Jurkat, Clone E6-1 (cell line): ENCODE results near the gene COL13A1. TPM values are rescaled to one million over a fixed set of nuclear protein-coding genes. Genes with fewer than 3 reads are reported as not detected.

Source experiments
- DNase-seq: peaks from one replicate; pipeline ENCODE4 v3.0.0-alpha.2; 2011; ENCODE audit warnings: low read depth, low spot score
- H3K4me3 ChIP-seq: 2 replicates; pipeline ENCODE4 v1.5.1; 2011; ENCODE audit warnings: mild to moderate bottlenecking, low read length, control low read depth, moderate library complexity
- polyA plus RNA-seq: library from polyadenylated mRNA; unstranded; fragments of >200 nt; gene quantifications from one replicate; pipeline ENCODE4 v1.2.1, GENCODE V29; 2012; ENCODE audit warnings: missing spikeins; ENCODE audit not compliant: insufficient read length, insufficient read depth

Gene COL13A1
- polyA plus RNA-seq: not detected

- no peak within 1 kb of the TSS for H3K4me3 ChIP-seq
- DNase-seq: no peak
Measured at GRCh38 chr10:69801434-69802315, at the start of gene COL13A1. COL13A1 (plus strand) TSS chr10:69801906; CDS start chr10:69802424, 518 bp downstream.

DNA sequence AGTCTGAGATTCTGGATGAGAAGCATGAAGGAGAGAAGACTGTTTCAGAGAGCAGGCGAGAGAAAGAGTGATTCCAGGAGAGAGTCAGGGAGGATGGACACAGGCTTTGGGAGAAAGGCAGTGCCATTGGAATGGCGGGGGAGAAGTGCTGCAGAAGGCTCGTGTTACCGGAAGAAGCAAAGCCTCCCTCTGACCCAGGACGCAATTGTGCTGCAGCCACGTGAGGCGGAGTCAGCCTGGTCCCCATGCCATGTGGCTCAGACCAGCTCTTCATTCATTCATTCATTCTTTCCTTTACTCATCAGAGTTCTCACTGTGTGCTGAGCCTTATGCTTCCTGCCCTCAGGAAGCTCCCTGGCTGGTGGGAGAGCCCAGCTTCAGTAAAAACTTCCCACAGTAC lies 49.2 kb upstream of the COL13A1 start:
- DNase-seq: no peak

GRCh38 chr10:69756279-69756678 lies 45.4 kb upstream of the COL13A1 start:
- no peak overlapping the region for H3K4me3 ChIP-seq
- DNase-seq: no peak

More for the DNA sequence above, 49.2 kb upstream of the COL13A1 start:
- H3K4me3 ChIP-seq: no peak overlapping the region

DNA sequence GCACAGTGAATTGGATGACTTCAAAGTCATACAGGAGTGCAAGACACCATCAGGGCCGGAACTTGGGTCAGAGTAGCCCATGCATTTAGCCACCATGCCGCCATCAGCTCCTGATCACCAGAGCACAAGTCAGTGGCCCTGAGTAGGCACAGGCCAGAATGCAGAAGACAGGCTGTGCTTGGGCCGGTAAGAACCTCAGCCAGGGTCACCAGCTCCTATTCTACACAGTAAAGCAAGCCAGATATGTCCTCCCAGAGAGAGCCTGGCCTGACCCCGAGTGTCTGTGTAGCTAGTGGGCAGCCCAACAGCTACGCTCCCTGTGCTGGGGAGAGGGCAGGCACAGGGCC lies 44.5 kb upstream of the COL13A1 start:
- H3K4me3 ChIP-seq: no peak overlapping the region
- DNase-seq: no peak

DNA sequence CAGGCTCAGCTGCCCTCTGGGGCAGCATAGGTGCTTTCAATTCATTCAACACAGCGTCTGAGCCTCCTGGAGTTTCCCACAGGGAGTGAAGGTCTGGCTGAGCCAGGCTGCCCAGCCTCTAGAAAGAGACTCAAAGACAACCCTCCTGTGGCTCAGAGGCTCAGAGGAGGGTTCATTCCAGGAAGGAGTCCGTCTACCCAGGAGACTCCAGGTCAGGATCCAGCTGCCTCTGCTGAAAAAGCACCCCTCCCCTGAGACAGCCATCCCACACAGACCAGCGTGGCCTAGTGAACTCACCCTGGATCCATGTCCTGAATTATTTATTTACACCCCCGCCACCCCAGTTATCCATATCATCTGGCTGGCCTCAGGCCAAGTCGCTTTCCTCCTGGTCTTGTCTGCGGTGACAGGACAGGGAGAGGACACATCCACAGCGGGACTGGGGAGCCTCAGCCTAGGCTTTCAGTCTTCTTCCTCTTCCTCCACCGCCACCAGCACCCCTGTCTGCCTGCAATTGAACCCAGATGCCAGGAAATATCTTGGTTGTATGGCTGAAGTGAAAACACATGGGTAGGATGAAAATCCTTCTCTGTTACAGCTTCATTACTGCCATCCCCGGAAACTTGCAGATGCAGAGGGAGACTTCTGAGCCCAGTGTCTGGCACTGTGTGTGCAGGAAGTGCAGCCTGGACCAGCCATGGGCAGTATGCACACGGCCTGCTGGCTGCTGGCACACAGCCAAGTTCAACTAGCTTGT lies 44.0 kb upstream of the COL13A1 start:
- no peak overlapping the region for H3K4me3 ChIP-seq
- DNase-seq: no peak

DNA sequence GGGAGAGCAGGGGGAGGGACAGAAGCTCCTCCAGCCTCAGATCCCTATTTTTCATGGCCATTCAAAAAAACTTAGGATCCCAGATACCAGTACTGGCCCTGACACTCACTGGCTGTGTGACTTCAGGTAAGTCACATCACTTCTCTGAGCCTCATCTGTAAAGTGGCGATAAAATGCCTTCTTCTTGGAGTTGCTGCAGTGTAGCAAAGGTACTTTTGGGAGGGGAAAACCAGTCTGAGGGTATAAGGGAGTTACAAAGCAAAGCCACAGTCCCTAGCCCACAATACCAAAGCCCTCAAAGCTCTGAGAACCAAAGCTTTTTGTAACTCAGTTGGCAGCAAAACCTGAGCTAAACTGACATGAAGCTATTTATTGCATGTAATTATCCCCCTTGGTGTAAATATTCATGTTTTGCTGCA lies 43.4 kb upstream of the COL13A1 start:
- no peak overlapping the region for H3K4me3 ChIP-seq

DNA sequence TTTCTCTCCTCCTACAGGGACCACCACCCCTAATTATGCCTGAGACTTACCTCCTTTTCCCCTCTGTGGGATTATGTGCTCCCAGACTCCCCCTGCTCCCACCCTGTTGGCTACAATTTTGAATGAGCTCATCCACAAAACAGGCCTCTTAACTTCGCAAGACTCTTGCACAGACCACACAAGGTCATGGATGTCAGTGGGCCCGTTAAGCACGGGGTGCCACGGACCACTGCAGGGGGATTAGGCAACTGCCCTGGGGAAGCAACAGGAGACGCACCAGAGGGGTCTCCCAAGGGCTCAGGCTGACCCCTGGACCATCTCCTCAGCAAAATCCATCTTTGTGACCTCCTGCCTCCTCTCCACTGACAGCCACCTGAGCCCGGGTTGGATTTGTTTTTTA lies 42.1 kb upstream of the COL13A1 start:
- H3K4me3 ChIP-seq: no peak overlapping the region
- DNase-seq: no peak

More for the DNA sequence above, 43.4 kb upstream of the COL13A1 start:
- no peak for DNase-seq

GRCh38 chr10:69760072-69760471 lies 41.6 kb upstream of the COL13A1 start:
- no peak overlapping the region for H3K4me3 ChIP-seq
- no peak for DNase-seq

GRCh38 chr10:69761320-69761719 lies 40.4 kb upstream of the COL13A1 start:
- no peak overlapping the region for H3K4me3 ChIP-seq
- no peak for DNase-seq

DNA sequence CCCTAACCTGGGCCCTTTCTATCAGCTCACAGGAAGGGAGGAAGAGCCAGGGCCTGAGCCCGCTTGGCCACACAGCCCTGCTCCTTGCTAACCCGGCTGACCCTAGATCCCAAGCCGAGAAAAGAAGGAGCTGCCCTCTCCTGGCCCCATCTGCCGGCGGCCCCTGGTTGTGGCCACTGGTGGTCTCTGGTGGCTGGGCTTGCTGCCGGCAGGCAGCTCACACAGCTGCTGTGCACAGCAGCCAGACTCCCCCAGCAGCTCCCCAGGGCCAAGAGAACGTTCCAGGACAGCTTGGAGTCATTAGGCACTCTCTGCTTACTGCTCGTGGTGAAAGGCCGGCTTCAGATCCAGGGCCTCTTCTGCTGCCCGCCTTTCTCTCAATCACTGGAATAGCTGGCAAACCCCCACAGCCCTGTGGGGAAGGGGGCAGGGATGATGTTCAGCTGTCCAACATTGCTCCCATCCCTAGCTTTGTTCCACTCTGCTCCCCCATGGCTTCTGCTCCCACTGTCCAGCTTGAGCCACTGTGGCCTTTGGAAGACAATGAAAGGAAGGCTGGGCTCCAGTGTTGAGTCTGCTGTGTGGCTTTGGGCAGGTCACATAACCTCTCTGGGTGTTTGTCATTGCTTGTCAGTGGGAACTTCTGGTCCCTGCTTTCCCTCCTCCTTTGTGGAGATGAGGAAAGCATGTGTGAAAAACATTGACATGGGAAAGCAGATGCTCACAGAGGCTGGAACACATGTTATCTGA lies 35.4 kb upstream of the COL13A1 start:
- no peak for DNase-seq
- H3K4me3 ChIP-seq: no peak overlapping the region

DNA sequence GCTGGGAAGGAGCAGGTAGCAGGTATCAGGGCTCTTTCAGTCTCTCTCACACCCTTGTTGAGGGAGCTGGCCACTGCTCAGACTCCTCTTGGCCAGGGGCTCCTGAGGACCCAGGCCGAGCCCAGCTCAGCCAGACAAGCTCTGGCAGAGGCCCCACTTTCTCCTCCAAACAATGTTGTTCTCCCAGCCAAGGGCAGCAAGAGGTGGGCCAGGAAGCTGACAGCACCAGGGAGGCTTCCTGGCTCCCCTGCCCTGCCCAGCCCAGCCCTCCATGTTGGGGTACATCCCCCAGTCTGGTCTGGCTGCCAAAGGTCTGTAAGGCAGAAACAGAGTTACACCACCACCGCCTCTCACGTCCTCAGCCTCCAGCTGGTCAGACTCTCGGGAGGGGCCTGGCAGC lies 33.9 kb upstream of the COL13A1 start:
- no peak for DNase-seq

GRCh38 chr10:69768386-69768785 lies 33.3 kb upstream of the COL13A1 start:
- no peak overlapping the region for H3K4me3 ChIP-seq
- no peak for DNase-seq

More for the DNA sequence above, 33.9 kb upstream of the COL13A1 start:
- H3K4me3 ChIP-seq: no peak overlapping the region

GRCh38 chr10:69769395-69769992 lies 32.2 kb upstream of the COL13A1 start:
- no peak overlapping the region for H3K4me3 ChIP-seq
- no peak for DNase-seq

GRCh38 chr10:69772933-69773704 lies 28.6 kb upstream of the COL13A1 start:
- no peak overlapping the region for H3K4me3 ChIP-seq
- no peak for DNase-seq

GRCh38 chr10:69774596-69774995 lies 27.1 kb upstream of the COL13A1 start:
- no peak overlapping the region for H3K4me3 ChIP-seq
- DNase-seq: no peak

DNA sequence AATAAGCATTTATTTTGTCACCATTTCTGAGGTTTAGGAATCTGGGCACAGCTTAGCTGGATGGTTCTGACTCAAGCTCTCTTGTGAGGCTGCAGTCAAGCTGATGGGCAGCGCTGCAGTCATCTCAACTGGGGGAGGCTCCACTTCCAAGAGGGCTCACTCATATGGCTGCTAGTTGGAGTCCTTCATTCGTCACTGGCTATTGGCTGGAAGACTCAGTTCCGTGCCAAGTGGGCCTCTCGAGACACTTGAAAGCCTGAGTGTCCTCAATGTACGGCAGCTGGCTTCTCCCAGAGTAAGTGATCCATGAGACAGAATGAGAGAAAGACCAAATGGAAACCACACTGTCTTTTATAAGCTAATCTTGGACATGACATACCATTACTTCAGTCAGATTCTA lies 21.6 kb upstream of the COL13A1 start:
- no peak overlapping the region for H3K4me3 ChIP-seq
- DNase-seq: no peak

DNA sequence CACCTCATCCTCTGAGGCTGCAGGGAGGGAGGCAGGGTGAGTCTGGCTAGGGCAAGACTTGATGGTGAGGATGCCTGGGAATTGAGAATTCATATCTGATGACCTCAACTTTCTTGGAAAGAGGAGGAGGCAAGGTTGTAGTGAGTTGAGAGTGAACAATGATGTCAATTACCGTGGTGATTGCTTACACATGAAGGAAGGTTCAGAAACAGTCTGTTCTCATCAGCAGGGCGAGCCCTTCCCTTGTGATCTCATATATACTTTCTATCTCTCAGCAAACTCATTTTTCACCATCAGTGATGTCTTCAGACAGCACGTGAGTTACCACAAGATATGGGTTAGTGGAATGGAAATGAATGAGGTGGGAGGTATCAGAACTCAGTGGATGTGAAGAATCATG lies 20.1 kb upstream of the COL13A1 start:
- DNase-seq: no peak
- no peak overlapping the region for H3K4me3 ChIP-seq

- DNase-seq: no peak
- H3K4me3 ChIP-seq: no peak overlapping the region
Measured at GRCh38 chr10:69783515-69783914, 18.2 kb upstream of the COL13A1 start.
